Measurements from ENCODE around the gene NRG2. TPM values are rescaled to one million over a fixed set of nuclear protein-coding genes. Genes with fewer than 3 reads are reported as not detected.

NRG2 gene
- polyA plus RNA-seq, 3 donors = 0.01 TPM; not detected in 2

- intact Hi-C loops (cut with micrococcal nuclease) = no loop called here
- Mint-ChIP-seq H3K27me3 (ENCODE audit: low read depth in 3 of 3) (peaks cover 7 to 17% (median 13%) of the 10 kb centered on the region in 3 donors), H3K27ac (no peak overlapping the region), H3K9me3 (peaks cover 0 to 3% (median 0%) of the 10 kb centered on the region in 7 donors), H3K4me3 (no peak overlapping the region), H3K4me1 (no peaks in the 10 kb centered on the region), H3K36me3 (no peaks in the 10 kb centered on the region)
- no peak overlapping the region for H3K4me2 ChIP-seq (replicated peaks; ENCODE audit: extremely low read depth, low read length, poor library complexity, severe bottlenecking)
- H3K36me3 ChIP-seq (replicated peaks in 1 of 2; ENCODE audit: control insufficient read depth in 1 of 2, insufficient read depth in 2 of 2, low read length in 2 of 2) = no peaks in the 10 kb centered on the region
- no peaks in the 10 kb centered on the region for H3K4me1 ChIP-seq (ENCODE audit: control insufficient read depth in 1 of 2, insufficient read depth in 2 of 2, low read length in 2 of 2)
- H3K9ac ChIP-seq (ENCODE audit: insufficient read depth, low read length, poor library complexity, severe bottlenecking) = no peak overlapping the region
- no peak overlapping the region for H2AFZ ChIP-seq (ENCODE audit: insufficient read depth, low read depth, low read length, poor library complexity, severe bottlenecking)
- no peaks in the 10 kb centered on the region for H3K79me2 ChIP-seq (ENCODE audit: insufficient read depth, low read length)
- no peaks in the 10 kb centered on the region for H4K20me1 ChIP-seq (ENCODE audit: insufficient read depth, low read length)
- H3K27me3 ChIP-seq (ENCODE audit: control insufficient read depth in 2 of 2, insufficient read depth in 2 of 2, low read length in 2 of 2) = peaks cover 10 to 26% of the 10 kb centered on the region in 2 donors
- no peak for DNase-seq
- H3K4me3 ChIP-seq (replicated peaks in 1 of 3; ENCODE audit: low read depth in 2 of 3, low read length in 3 of 3) = no peak overlapping the region
- no peak overlapping the region for H3K27ac ChIP-seq (ENCODE audit: low read depth in 1 of 2, low read length in 2 of 2)
- WGBS (ENCODE audit: insufficient coverage) = 100% methylated on average over 2 of the region's 3 CpGs
- no peak for TF ChIP-seq CTCF (IDR thresholded peaks at IDR 0.05)
- no peaks in the 10 kb centered on the region for H3K9me3 ChIP-seq (replicated peaks in 1 of 2; ENCODE audit: control insufficient read depth in 1 of 2, insufficient read depth in 1 of 2, low read length in 2 of 2)
Measured at GRCh38 chr5:139910036-139910435, 133.1 kb downstream of the NRG2 start.

GRCh38 chr5:139908749-139909148 is 134.3 kb downstream of the NRG2 start:
- DNase-seq = no peak
- no peak overlapping the region for H2AFZ ChIP-seq (ENCODE audit: insufficient read depth, low read depth, low read length, poor library complexity, severe bottlenecking)
- intact Hi-C loops (cut with micrococcal nuclease) = no loop called here

More at GRCh38 chr5:139908749-139909148, 134.3 kb downstream of the NRG2 start:
- Histone ChIP-seq H3K9me3 (replicated peaks in 1 of 2; ENCODE audit: control insufficient read depth in 1 of 2, insufficient read depth in 1 of 2, low read length in 2 of 2) (peaks cover 0 to 3% of the 10 kb centered on the region in 2 donors), H3K4me1 (ENCODE audit: control insufficient read depth in 1 of 2, insufficient read depth in 2 of 2, low read length in 2 of 2) (peaks cover 0 to 9% of the 10 kb centered on the region in 2 donors), H4K20me1 (ENCODE audit: insufficient read depth, low read length) (no peaks in the 10 kb centered on the region), H3K36me3 (replicated peaks in 1 of 2; ENCODE audit: control insufficient read depth in 1 of 2, insufficient read depth in 2 of 2, low read length in 2 of 2) (no peaks in the 10 kb centered on the region), H3K4me2 (replicated peaks; ENCODE audit: extremely low read depth, low read length, poor library complexity, severe bottlenecking) (no peak overlapping the region), H3K4me3 (replicated peaks in 1 of 3; ENCODE audit: low read depth in 2 of 3, low read length in 3 of 3) (no peak overlapping the region), H3K9ac (ENCODE audit: insufficient read depth, low read length, poor library complexity, severe bottlenecking) (no peak overlapping the region), H3K27ac (ENCODE audit: low read depth in 1 of 2, low read length in 2 of 2) (no peak overlapping the region), H3K27me3 (ENCODE audit: control insufficient read depth in 2 of 2, insufficient read depth in 2 of 2, low read length in 2 of 2) (peaks cover 12 to 33% of the 10 kb centered on the region in 2 donors), H3K79me2 (ENCODE audit: insufficient read depth, low read length) (no peaks in the 10 kb centered on the region)
- 80% methylated on average over 1 of the region's 2 CpGs for WGBS (ENCODE audit: insufficient coverage)
- no peaks in the 10 kb centered on the region for H3K36me3 Mint-ChIP-seq
- peaks cover 0 to 3% (median 0%) of the 10 kb centered on the region in 7 donors for H3K9me3 Mint-ChIP-seq
- H3K27ac Mint-ChIP-seq = no peak overlapping the region
- H3K4me1 Mint-ChIP-seq = no peaks in the 10 kb centered on the region
- H3K27me3 Mint-ChIP-seq (ENCODE audit: low read depth in 3 of 3) = peaks cover 5 to 12% (median 8%) of the 10 kb centered on the region in 3 donors
- H3K4me3 Mint-ChIP-seq = no peak overlapping the region
- TF ChIP-seq CTCF (IDR thresholded peaks at IDR 0.05) = no peak
